Subcutaneous abdominal adipose tissue (tissue), 5 donors: ENCODE data around the gene EPS8L3.

ENCODE experiments used
- H3K27ac ChIP-seq: one replicate; pipeline ENCODE4 v1.7.0; 2013; ENCODE audit warnings: low read depth, mild to moderate bottlenecking, inconsistent platforms, low read length, moderate library complexity
- H3K27me3 ChIP-seq, 5 donors: one replicate each; pipeline ENCODE4 v1.7.0; 2013; ENCODE audit warnings: low read length in 5 of 5, inconsistent platforms in 1 of 5; ENCODE audit not compliant: control insufficient read depth in 5 of 5, insufficient read depth in 4 of 5
- H3K36me3 ChIP-seq, 5 donors: one replicate each; pipeline ENCODE4 v1.7.0; 2013; ENCODE audit warnings: low read length in 5 of 5; ENCODE audit not compliant: control insufficient read depth in 5 of 5, insufficient read depth in 5 of 5
- H3K4me1 ChIP-seq, 5 donors: one replicate each; pipeline ENCODE4 v1.7.0; 2013; ENCODE audit warnings: low read length in 5 of 5, mild to moderate bottlenecking in 3 of 5, moderate library complexity in 1 of 5; ENCODE audit not compliant: control insufficient read depth in 5 of 5, insufficient read depth in 5 of 5
- H3K4me3 ChIP-seq, 5 donors: one replicate each; pipeline ENCODE4 v1.7.0; 2013; ENCODE audit warnings: low read length in 5 of 5, low read depth in 1 of 5
- H3K9ac ChIP-seq, 5 donors: one replicate each; pipeline ENCODE4 v1.7.0; 2013; ENCODE audit warnings: low read length in 5 of 5, mild to moderate bottlenecking in 4 of 5, moderate library complexity in 3 of 5
- H3K9me3 ChIP-seq, 5 donors: one replicate each; pipeline ENCODE4 v1.7.0; 2013; ENCODE audit warnings: low read length in 5 of 5; ENCODE audit not compliant: control insufficient read depth in 5 of 5
- donor health status: healthy.
- donor health status: healthy.
- donor health status: healthy.
- donor health status: healthy.
- donor health status: healthy.

Gene EPS8L3

GRCh38 chr1:109763646-109764415, at the start of gene EPS8L3:
EPS8L3 (minus strand) TSS chr1:109763923; CDS start chr1:109761749, 2,174 bp downstream.
- Histone ChIP-seq H3K9ac (peak within 1 kb of the TSS in 1 of 5 donors; percentile 30), H3K27ac (no peak within 1 kb of the TSS), H3K4me1 (peaks cover 0 to 9% (median 0%) of the 10 kb centered on the region in 5 donors), H3K9me3 (no peaks in the 10 kb centered on the region), H3K4me3 (no peak within 1 kb of the TSS), H3K27me3 (peaks cover 0 to 2% (median 0%) of the 10 kb centered on the region in 5 donors), H3K36me3 (no peaks in the 10 kb centered on the region)

- H3K9me3 ChIP-seq: peaks cover 3 to 7% (median 4%) of the 10 kb centered on the region in 5 donors
- peaks cover 7 to 40% (median 38%) of the 10 kb centered on the region in 5 donors for H3K4me1 ChIP-seq
- no peak overlapping the region for H3K4me3 ChIP-seq
- H3K27ac ChIP-seq: peak overlapping the region; percentile 37
- H3K9ac ChIP-seq: no peak overlapping the region
- no peaks in the 10 kb centered on the region for H3K27me3 ChIP-seq
- H3K36me3 ChIP-seq: no peaks in the 10 kb centered on the region
Observed at GRCh38 chr1:109812691-109813393, 49.1 kb upstream of the EPS8L3 start.

- no peak overlapping the region for H3K4me3 ChIP-seq
- H3K9me3 ChIP-seq: no peaks in the 10 kb centered on the region
- peaks cover 13 to 41% (median 39%) of the 10 kb centered on the region in 5 donors for H3K4me1 ChIP-seq
- no peaks in the 10 kb centered on the region for H3K27me3 ChIP-seq
- no peak overlapping the region for H3K27ac ChIP-seq
- no peak overlapping the region for H3K9ac ChIP-seq
- H3K36me3 ChIP-seq: no peaks in the 10 kb centered on the region
Observed at GRCh38 chr1:109808703-109809102, 45.0 kb upstream of the EPS8L3 start.

GRCh38 chr1:109807822-109808680, 44.3 kb upstream of the EPS8L3 start:
- Histone ChIP-seq H3K27me3 (no peaks in the 10 kb centered on the region), H3K4me1 (peaks cover 18 to 43% (median 40%) of the 10 kb centered on the region in 5 donors), H3K27ac (no peak overlapping the region), H3K9me3 (no peaks in the 10 kb centered on the region), H3K9ac (peak overlapping the region in 1 of 5 donors; percentile 57), H3K36me3 (no peaks in the 10 kb centered on the region), H3K4me3 (no peak overlapping the region)

GRCh38 chr1:109807402-109807801, 43.7 kb upstream of the EPS8L3 start:
- Histone ChIP-seq H3K36me3 (no peaks in the 10 kb centered on the region), H3K4me1 (peaks cover 19 to 50% (median 45%) of the 10 kb centered on the region in 5 donors), H3K27ac (peak overlapping the region; percentile 76), H3K4me3 (no peak overlapping the region), H3K9me3 (no peaks in the 10 kb centered on the region), H3K27me3 (no peaks in the 10 kb centered on the region), H3K9ac (peak overlapping the region in 3 of 5 donors; percentile 56 to 64 (median 57))

GRCh38 chr1:109806733-109807400, 43.1 kb upstream of the EPS8L3 start:
- Histone ChIP-seq H3K36me3 (no peaks in the 10 kb centered on the region), H3K4me3 (no peak overlapping the region), H3K9me3 (no peaks in the 10 kb centered on the region), H3K4me1 (peaks cover 19 to 50% (median 45%) of the 10 kb centered on the region in 5 donors), H3K9ac (peak overlapping the region in 3 of 5 donors; percentile 47 to 64 (median 57)), H3K27ac (peak overlapping the region; percentile 76), H3K27me3 (no peaks in the 10 kb centered on the region)

- Histone ChIP-seq H3K4me3 (no peak overlapping the region), H3K27ac (no peak overlapping the region), H3K4me1 (peaks cover 19 to 50% (median 45%) of the 10 kb centered on the region in 5 donors), H3K9ac (no peak overlapping the region), H3K27me3 (no peaks in the 10 kb centered on the region), H3K9me3 (no peaks in the 10 kb centered on the region), H3K36me3 (no peaks in the 10 kb centered on the region)
Observed at GRCh38 chr1:109805486-109806165, 41.9 kb upstream of the EPS8L3 start.

- Histone ChIP-seq H3K4me1 (peaks cover 19 to 50% (median 45%) of the 10 kb centered on the region in 5 donors), H3K36me3 (no peaks in the 10 kb centered on the region)
Observed at GRCh38 chr1:109804660-109805059, 40.9 kb upstream of the EPS8L3 start.

GRCh38 chr1:109803901-109804331, 40.2 kb upstream of the EPS8L3 start:
- peak overlapping the region; percentile 78 for H3K27ac ChIP-seq

More at GRCh38 chr1:109804660-109805059, 40.9 kb upstream of the EPS8L3 start:
- Histone ChIP-seq H3K9me3 (no peaks in the 10 kb centered on the region), H3K9ac (no peak overlapping the region), H3K27ac (no peak overlapping the region), H3K4me3 (no peak overlapping the region), H3K27me3 (no peaks in the 10 kb centered on the region)

More at GRCh38 chr1:109803901-109804331, 40.2 kb upstream of the EPS8L3 start:
- H3K4me1 ChIP-seq: peaks cover 19 to 50% (median 45%) of the 10 kb centered on the region in 5 donors
- peak overlapping the region in 1 of 5 donors; percentile 48 for H3K9ac ChIP-seq
- H3K4me3 ChIP-seq: no peak overlapping the region
- no peaks in the 10 kb centered on the region for H3K9me3 ChIP-seq
- no peaks in the 10 kb centered on the region for H3K36me3 ChIP-seq
- H3K27me3 ChIP-seq: no peaks in the 10 kb centered on the region
